H1 (cell line): Measurements from ENCODE around the gene TSPAN9. TPM values are rescaled to one million over a fixed set of nuclear protein-coding genes. Genes with fewer than 3 reads are reported as not detected.

Source experiments
- CTCF ChIA-PET: fragments of 300-600 bp; sonication (Branson Sonifier 250); formaldehyde crosslinking; loops from one replicate; lab custom pipeline; 2021; ENCODE audit not compliant: partially characterized antibody; lab: Charles Lee
- POLR2A ChIA-PET: fragments of 300-600 bp; sonication (Branson Sonifier 250); formaldehyde crosslinking; loops from one replicate; lab custom pipeline; 2021; ENCODE audit warnings: inconsistent platforms; ENCODE audit not compliant: partially characterized antibody; lab: Charles Lee
- DNase-seq, 2 experiments: peaks; one replicate each; pipeline versions ENCODE4 v3.0.0 to v3.0.0-alpha.2; 2010 to 2022; ENCODE audit warnings: low spot score in 2 of 2, low read depth in 1 of 2, mixed read lengths in 1 of 2
- FAIRE-seq: peaks from 2 replicates; lab custom pipeline; 2011; peaks lifted over from hg19 to GRCh38; lab: Jason Lieb, UNC
- H2AFZ ChIP-seq: 2 replicates; pipeline ENCODE4 v1.8.1; 2012; ENCODE audit warnings: low read length, inconsistent platforms
- H2AK5ac ChIP-seq: 2 replicates; pipeline ENCODE4 v1.6.1; 2013; ENCODE audit warnings: low read depth, low read length
- H2BK120ac ChIP-seq: replicated peaks from 2 replicates; pipeline ENCODE3; 2013; ENCODE audit warnings: low read depth, low read length, inconsistent platforms
- H2BK12ac ChIP-seq: 2 replicates; pipeline ENCODE4 v1.6.1; 2013; ENCODE audit warnings: low read depth, low read length
- H2BK15ac ChIP-seq: 2 replicates; pipeline ENCODE4 v1.6.1; 2013; ENCODE audit warnings: low read length
- H2BK20ac ChIP-seq: 2 replicates; pipeline ENCODE4 v1.6.1; 2013; ENCODE audit warnings: low read length
- H2BK5ac ChIP-seq: 2 replicates; pipeline ENCODE4 v1.6.1; 2013; ENCODE audit warnings: low read depth, low read length
- H3K14ac ChIP-seq: 2 replicates; pipeline ENCODE4 v1.6.1; 2013; ENCODE audit warnings: inconsistent platforms; ENCODE audit not compliant: insufficient read length
- H3K18ac ChIP-seq: 2 replicates; pipeline ENCODE4 v1.6.1; 2013; ENCODE audit warnings: low read length; ENCODE audit errors: extremely low read depth
- H3K23ac ChIP-seq: 2 replicates; pipeline ENCODE4 v1.6.1; 2013; ENCODE audit warnings: inconsistent platforms; ENCODE audit not compliant: insufficient read length
- H3K23me2 ChIP-seq: 2 replicates; pipeline ENCODE4 v1.6.1; 2013; ENCODE audit warnings: low read depth, low read length
- H3K27ac ChIP-seq: 2 replicates; pipeline ENCODE4 v1.6.1; 2011; ENCODE audit warnings: low read depth, low read length, inconsistent platforms
- H3K27me3 ChIP-seq, 4 experiments: replicated peaks in 1 of 4; 1 replicate in 1 of 4; 2 replicates in 3 of 4; pipeline versions ENCODE4 v1.6.1 to v1.8.1; 2011 to 2013; ENCODE audit warnings: low read length in 3 of 4, mild to moderate bottlenecking in 3 of 4, inconsistent platforms in 2 of 4, mixed read lengths in 2 of 4, moderate library complexity in 1 of 4; ENCODE audit not compliant: control insufficient read depth in 3 of 4, insufficient read depth in 3 of 4; ENCODE audit errors: extremely low read depth in 1 of 4
- H3K36me3 ChIP-seq, 4 experiments: 2 replicates each; pipeline versions ENCODE4 v1.6.1 to v1.8.1; 2011 to 2013; ENCODE audit warnings: mild to moderate bottlenecking in 4 of 4, low read length in 3 of 4, moderate library complexity in 2 of 4, control low read depth in 1 of 4, inconsistent platforms in 1 of 4; ENCODE audit not compliant: insufficient read depth in 4 of 4, control insufficient read depth in 2 of 4
- H3K4ac ChIP-seq: replicated peaks from 2 replicates; pipeline ENCODE3; 2013; ENCODE audit warnings: low read length, low read depth, mixed read lengths, inconsistent platforms; ENCODE audit not compliant: insufficient read length
- H3K4me1 ChIP-seq, 4 experiments: replicated peaks in 1 of 4; 1 replicate in 1 of 4; 2 replicates in 3 of 4; pipeline versions ENCODE4 v1.6.1 to v1.8.1; 2011 to 2013; ENCODE audit warnings: low read length in 3 of 4, inconsistent platforms in 2 of 4, mixed read lengths in 1 of 4; ENCODE audit not compliant: insufficient read depth in 4 of 4, control insufficient read depth in 3 of 4
- H3K4me2 ChIP-seq, 2 experiments: 2 replicates each; pipeline versions ENCODE4 v1.6.1 to v1.8.1; 2011 to 2013; ENCODE audit warnings: low read depth in 2 of 2, low read length in 2 of 2, control low read depth in 1 of 2, inconsistent platforms in 1 of 2, mild to moderate bottlenecking in 1 of 2; ENCODE audit not compliant: insufficient read depth in 1 of 2
- H3K4me3 ChIP-seq, 4 experiments: fragments of 200-600, 300-600 bp in 1 of 4; sonication (generic), shearing (Covaris generic), sonication (Bioruptor Twin) in 1 of 4; 2 replicates each; pipeline versions ENCODE4 v1.5.1 to v1.8.1; 2011 to 2016; ENCODE audit warnings: low read length in 4 of 4, low read depth in 3 of 4, control low read depth in 2 of 4, inconsistent platforms in 2 of 4, mild to moderate bottlenecking in 2 of 4, mixed read lengths in 1 of 4, moderate library complexity in 1 of 4; ENCODE audit not compliant: insufficient read depth in 2 of 4; ENCODE audit errors: extremely low read depth in 1 of 4
- H3K56ac ChIP-seq: replicated peaks from 2 replicates; pipeline ENCODE3; 2013; ENCODE audit warnings: low read depth, mild to moderate bottlenecking, mixed read lengths, low read length, inconsistent platforms; ENCODE audit not compliant: insufficient read length
- H3K79me1 ChIP-seq: 2 replicates; pipeline ENCODE4 v1.6.1; 2013; ENCODE audit warnings: low read depth, low read length, control low read depth
- H3K79me2 ChIP-seq, 2 experiments: 2 replicates each; pipeline versions ENCODE4 v1.6.1 to v1.8.1; 2012 to 2013; ENCODE audit warnings: low read length in 2 of 2, mild to moderate bottlenecking in 2 of 2, inconsistent platforms in 1 of 2; ENCODE audit not compliant: insufficient read depth in 2 of 2, control insufficient read depth in 1 of 2
- H3K9ac ChIP-seq, 4 experiments: replicated peaks in 1 of 4; 1 replicate in 1 of 4; 2 replicates in 3 of 4; pipeline versions ENCODE4 v1.6.1 to v1.8.1; 2011 to 2013; ENCODE audit warnings: low read depth in 3 of 4, low read length in 3 of 4, control low read depth in 2 of 4, mild to moderate bottlenecking in 2 of 4, moderate library complexity in 2 of 4, inconsistent platforms in 1 of 4; ENCODE audit errors: extremely low read depth in 1 of 4
- H3K9me3 ChIP-seq, 2 experiments: 2 replicates each; pipeline versions ENCODE4 v1.6.1 to v1.8.1; 2012 to 2013; ENCODE audit warnings: mild to moderate bottlenecking in 2 of 2, moderate library complexity in 2 of 2, control low read depth in 1 of 2, inconsistent platforms in 1 of 2, low read depth in 1 of 2, low read length in 1 of 2, mixed read lengths in 1 of 2; ENCODE audit not compliant: insufficient read depth in 2 of 2
- H4K20me1 ChIP-seq, 2 experiments: replicated peaks in 1 of 2; 2 replicates each; pipeline versions ENCODE3 to v1.8.1; 2011 to 2013; ENCODE audit warnings: inconsistent platforms in 2 of 2, low read length in 2 of 2, mild to moderate bottlenecking in 1 of 2; ENCODE audit not compliant: insufficient read depth in 2 of 2, control insufficient read depth in 1 of 2
- H4K5ac ChIP-seq: 2 replicates; pipeline ENCODE4 v1.6.1; 2013; ENCODE audit warnings: low read length, low read depth, mixed read lengths, inconsistent platforms; ENCODE audit not compliant: insufficient read length
- H4K8ac ChIP-seq: 2 replicates; pipeline ENCODE4 v1.8.0; 2013; ENCODE audit warnings: mild to moderate bottlenecking, moderate library complexity, low read length, inconsistent platforms; ENCODE audit not compliant: insufficient read depth; ENCODE audit errors: extremely low read depth
- H4K91ac ChIP-seq: replicated peaks from 2 replicates; pipeline ENCODE3; 2013; ENCODE audit warnings: low read length, mixed read lengths, inconsistent platforms; ENCODE audit not compliant: insufficient read length
- CHD2 ChIP-seq: IDR thresholded peaks from 2 replicates; pipeline ENCODE4 v1.6.1; 2012; ENCODE audit warnings: low read length, improper control_type of control experiment
- SP1 ChIP-seq: IDR thresholded peaks from 2 replicates; pipeline ENCODE4 v1.6.1; 2011; ENCODE audit warnings: low read depth, low read length
- polyA plus RNA-seq, 7 experiments: library from polyadenylated mRNA; depleted of rRNA in 3 of 7; stranded (reverse) in 5 of 7; unstranded in 2 of 7; fragments of >200 nt in 5 of 7; fragments of 200-250 nt in 2 of 7; gene quantifications; 1 replicate in 5 of 7; 2 replicates in 1 of 7; 4 replicates in 1 of 7; pipeline versions ENCODE4 v1.2.1 to v1.2.3, GENCODE V29; 2011 to 2013; ENCODE audit warnings: missing spikeins in 2 of 7, mixed read lengths in 2 of 7
- total RNA-seq: library from RNA; stranded (reverse); fragmentation: NEBNext Ultra II Directional; extraction: Animal tissue kit (Norgen Biotek cat#: 25700); gene quantifications from 2 replicates; pipeline ENCODE4 v1.2.1, GENCODE V29; 2021

TSPAN9 gene
- total and polyA plus RNA-seq, 2 of the 8 experiments (the other 6 are each of a cell fraction or from before 2014, with no cell fraction given), result 11.5 to 29.1 TPM

- no peaks in the 10 kb centered on the region for H3K36me3 ChIP-seq
- no peak for TF ChIP-seq SP1
- no peak for TF ChIP-seq CHD2
- no peak overlapping the region for H4K5ac ChIP-seq
- H3K4me1 ChIP-seq, result peaks cover 0 to 20% (median 14%) of the 10 kb centered on the region in 4 experiments; a peak in 6 of 7 replicates
- H4K8ac ChIP-seq, result no peak overlapping the region
- no peaks in the 10 kb centered on the region for H3K79me2 ChIP-seq
- no peaks in the 10 kb centered on the region; the same call in 1 of the 2 replicates for H3K79me1 ChIP-seq
- no peak overlapping the region for H3K9ac ChIP-seq
- no peak overlapping the region for H2AFZ ChIP-seq
- H3K18ac ChIP-seq, result no peak overlapping the region
- CTCF ChIA-PET, result interaction anchor here (0.8 to 16.5 kb wide), 17 partner anchors 8 to 157 kb away, joined by 3 to 448 read pairs (median 6); no protein-coding TSS in a partner anchor
- no peak overlapping the region for H2BK20ac ChIP-seq
- POLR2A ChIA-PET, result no interaction called here
- H4K20me1 ChIP-seq, result no peaks in the 10 kb centered on the region
- no peak overlapping the region for H3K14ac ChIP-seq
- H2AK5ac ChIP-seq, result no peak overlapping the region
- DNase-seq, result no peak
- no peak overlapping the region for H4K91ac ChIP-seq
- H3K9me3 ChIP-seq, result no peaks in the 10 kb centered on the region
- H3K23me2 ChIP-seq, result peaks cover 1% of the 10 kb centered on the region; the same call in 1 of the 2 replicates
- H2BK12ac ChIP-seq, result no peak overlapping the region
- no peak overlapping the region for H3K56ac ChIP-seq
- H2BK120ac ChIP-seq, result no peak overlapping the region
- no peak overlapping the region for H2BK5ac ChIP-seq
- no peak overlapping the region for H3K4me3 ChIP-seq
- no peak for FAIRE-seq
- H3K27ac ChIP-seq, result no peak overlapping the region
- no peak overlapping the region for H3K4me2 ChIP-seq
- H3K23ac ChIP-seq, result no peak overlapping the region
- H3K4ac ChIP-seq, result no peak overlapping the region
- no peak overlapping the region for H2BK15ac ChIP-seq
- no peaks in the 10 kb centered on the region for H3K27me3 ChIP-seq
Observed at GRCh38 chr12:3133405-3133783, 56.2 kb downstream of the TSPAN9 start.
